ENCODE results near the gene SH3RF1.
"Not testable (repeated sequence)": the region's sequence is repeated elsewhere in the genome, so short reads cannot be mapped to it uniquely, and the experiment has no call there.

The SH3RF1 gene

DNA sequence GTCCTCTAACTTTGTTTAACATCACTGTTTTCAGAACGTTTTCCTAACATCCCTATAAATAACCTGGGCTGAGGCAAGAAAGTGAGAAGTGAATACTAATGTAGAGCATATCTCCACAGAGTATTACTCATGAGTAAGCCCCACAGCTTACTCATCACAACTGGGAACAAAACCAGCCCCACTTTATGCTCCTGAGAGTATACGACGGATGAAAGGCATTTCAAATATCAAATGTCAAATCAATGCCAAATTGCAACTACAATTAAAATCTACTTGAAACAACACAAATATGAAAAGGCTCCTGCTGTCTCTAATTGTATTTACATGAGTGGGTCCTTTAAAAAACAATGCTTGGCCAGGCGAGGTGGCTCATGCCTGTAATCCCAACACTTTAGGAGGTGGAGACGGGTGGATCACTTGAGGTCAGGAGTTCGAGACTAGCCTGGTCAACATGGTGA lies 41.2 kb downstream of the SH3RF1 start:
- DNase-seq = peak in 5 of 56 donors; percentile 1 to 38 (median 13)

- DNase-seq = no peak
These were observed 42.7 kb downstream of the SH3RF1 start for GRCh38 chr4:169228076-169228475.

DNA sequence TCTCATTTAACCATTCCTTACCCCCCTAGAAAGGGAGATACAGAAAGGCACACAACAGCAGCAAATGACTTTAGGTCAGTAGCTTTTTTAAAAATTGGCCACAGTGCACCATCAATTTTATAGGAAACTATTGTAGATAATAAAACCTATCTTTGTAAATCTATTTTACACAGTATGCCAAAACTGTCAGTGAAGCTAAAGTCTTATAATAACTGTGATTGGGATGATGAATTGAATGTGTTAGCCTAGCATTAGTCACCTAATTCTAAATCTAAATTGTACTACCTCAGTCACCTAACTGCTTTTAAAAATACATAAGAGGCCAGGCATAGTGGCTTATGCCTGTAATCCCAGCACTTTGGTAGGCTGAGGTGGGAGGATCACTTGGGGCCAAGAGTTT lies 44.2 kb downstream of the SH3RF1 start:
- no peak for DNase-seq

DNA sequence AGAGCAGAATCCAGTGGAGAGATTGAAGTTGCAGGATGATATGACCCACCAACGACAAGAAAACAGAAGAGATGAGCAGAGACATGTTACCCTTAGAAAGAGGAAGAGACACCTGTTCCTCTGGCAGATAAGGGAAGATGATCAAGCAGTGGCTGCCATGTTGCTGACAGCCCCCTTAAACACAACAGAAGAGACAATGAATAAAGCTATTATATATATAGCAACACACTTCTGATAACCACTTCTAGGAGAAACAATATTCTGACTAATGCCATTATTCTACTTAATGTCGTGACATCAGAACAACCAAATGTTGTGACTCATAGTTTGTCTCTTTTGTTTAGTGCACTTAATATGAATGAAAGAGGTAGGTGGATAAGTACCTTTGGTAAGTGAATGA lies 44.9 kb downstream of the SH3RF1 start:
- DNase-seq = no peak

GRCh38 chr4:169225058-169225751 lies 45.6 kb downstream of the SH3RF1 start:
- DNase-seq = peak in 1 of 56 donors; percentile 11

- DNase-seq = peak in 2 of 56 donors; percentile 4 to 9
These were observed 48.0 kb downstream of the SH3RF1 start for GRCh38 chr4:169222761-169223160.

- DNase-seq = no peak
These were observed 49.1 kb downstream of the SH3RF1 start for GRCh38 chr4:169221662-169222061.

DNA sequence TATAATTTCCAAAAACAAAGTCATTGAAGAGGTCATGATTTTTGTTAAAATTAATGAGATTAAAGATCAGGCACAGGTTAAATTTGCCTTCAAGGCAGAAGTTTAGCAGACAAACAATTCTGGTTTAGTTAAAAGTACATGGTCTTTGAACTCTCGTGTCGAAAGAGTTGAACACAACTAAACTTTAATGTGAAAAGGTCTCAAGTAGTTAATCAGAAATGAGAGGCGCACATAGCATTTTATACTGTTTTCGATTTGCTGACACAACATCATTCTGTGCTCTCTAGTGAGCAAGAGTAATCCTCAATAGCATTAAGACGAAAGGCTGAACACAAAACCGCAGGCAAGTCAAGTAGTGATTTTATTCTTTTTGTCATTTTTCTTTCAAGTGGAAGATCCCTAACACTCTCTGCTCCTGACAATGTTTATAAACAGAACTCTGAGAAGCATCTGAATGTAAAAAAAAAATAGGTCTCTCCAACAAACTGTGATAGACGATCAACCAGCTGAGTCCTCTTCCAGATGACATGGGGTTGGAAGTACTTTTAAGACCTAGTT lies 49.8 kb downstream of the SH3RF1 start:
- no peak for DNase-seq

DNA sequence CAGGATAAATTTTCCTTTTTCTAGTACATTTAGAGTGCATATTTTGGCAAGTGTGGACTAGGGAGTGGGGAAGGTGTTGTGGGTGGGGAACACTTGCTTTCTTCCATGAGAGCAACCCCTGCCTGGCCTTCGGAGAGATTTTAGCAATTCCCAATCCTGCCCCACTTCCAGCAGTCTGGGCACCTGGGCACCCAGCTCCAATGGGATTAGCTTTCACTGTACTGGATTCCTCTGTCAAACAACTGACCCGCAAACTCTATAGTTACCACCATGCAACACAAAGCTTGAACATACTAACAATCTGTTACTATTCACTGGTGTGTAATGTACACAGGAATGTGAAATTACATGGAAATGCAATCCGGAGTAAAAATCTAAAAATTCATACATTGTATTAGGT lies 50.3 kb downstream of the SH3RF1 start:
- no peak for DNase-seq

GRCh38 chr4:169219440-169219839 lies 51.3 kb downstream of the SH3RF1 start:
- no peak for DNase-seq

- DNase-seq = no peak
These were observed 55.1 kb downstream of the SH3RF1 start for GRCh38 chr4:169215656-169216055.

DNA sequence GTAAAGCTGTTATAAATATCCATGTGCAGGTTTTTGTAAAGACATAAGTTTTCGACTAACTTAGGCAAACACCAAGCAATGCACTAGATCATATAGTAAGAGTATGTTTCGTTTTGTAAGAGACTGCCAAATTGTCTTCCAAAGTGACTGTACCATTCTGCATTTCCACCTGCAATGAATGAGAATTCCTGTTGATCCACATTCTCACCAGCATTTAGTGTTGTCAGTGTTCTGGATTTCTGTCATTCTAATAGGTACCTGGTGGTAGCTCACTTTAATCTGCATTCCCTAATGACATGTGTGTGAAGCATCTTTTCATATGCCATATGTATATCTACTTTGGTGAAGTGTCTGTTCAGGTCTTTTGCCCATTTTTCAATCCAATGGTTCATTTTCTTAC lies 57.8 kb downstream of the SH3RF1 start:
- DNase-seq = no peak

DNA sequence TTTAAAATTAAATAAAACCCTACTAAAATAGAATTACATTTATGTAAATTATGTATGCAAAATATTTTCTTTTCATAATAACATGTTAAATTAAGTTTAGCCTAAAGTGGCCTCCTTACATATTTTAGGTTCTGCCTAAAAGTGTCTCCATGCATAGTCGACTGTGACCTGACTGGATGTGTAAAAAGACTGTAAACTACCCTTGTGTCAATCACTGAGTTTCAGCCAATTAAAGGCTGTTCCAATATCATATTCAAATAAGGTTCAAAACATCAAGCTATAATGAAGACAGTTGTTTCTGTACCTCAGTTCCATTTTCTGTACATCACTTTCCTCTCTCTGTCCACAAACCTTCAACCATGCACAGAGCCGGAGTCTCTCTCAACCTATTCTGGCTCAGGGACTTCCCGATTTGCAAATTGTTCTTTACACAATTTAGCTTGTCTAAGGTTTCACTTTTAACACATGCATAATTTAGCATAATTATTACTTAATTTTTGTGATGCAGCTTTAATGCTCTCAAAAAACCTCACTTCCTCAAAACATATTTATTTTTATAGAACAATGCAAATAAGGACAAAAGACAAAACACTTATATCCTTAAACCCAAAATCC lies 60.1 kb downstream of the SH3RF1 start:
- no peak for DNase-seq

- DNase-seq = no peak
These were observed 61.3 kb downstream of the SH3RF1 start for GRCh38 chr4:169209388-169209883.

- DNase-seq = no peak
These were observed 62.2 kb downstream of the SH3RF1 start for GRCh38 chr4:169208516-169208915.

GRCh38 chr4:169208090-169208455 lies 62.7 kb downstream of the SH3RF1 start:
- DNase-seq = no peak

GRCh38 chr4:169207436-169208089 lies 63.2 kb downstream of the SH3RF1 start:
- DNase-seq = no peak

DNA sequence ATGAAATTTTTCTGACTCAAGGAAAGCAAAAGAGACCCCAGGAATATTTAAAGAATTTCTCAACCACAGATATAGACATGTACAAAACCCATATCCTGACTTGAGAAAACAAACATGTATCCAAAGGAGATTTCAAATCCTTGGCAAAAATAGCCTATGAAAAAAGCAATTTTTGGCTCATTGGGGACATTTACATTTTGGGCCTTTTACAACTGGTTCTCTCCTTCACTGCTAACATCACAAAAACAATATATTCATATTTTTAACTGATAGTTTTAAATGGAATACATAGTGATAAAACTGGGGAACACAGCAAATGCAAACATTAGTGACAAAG lies 65.0 kb downstream of the SH3RF1 start:
- no peak for DNase-seq

- no peak for DNase-seq
These were observed 65.5 kb downstream of the SH3RF1 start for GRCh38 chr4:169205075-169205743.

GRCh38 chr4:169203891-169204290 lies 66.9 kb downstream of the SH3RF1 start:
- DNase-seq = no peak

- DNase-seq = not testable (repeated sequence)
These were observed 67.5 kb downstream of the SH3RF1 start for GRCh38 chr4:169203278-169203677.

- no peak for DNase-seq
These were observed 67.9 kb downstream of the SH3RF1 start for GRCh38 chr4:169202878-169203277.

Data from nucleus accumbens (tissue), 56 donors.